Uterus (tissue), 4 donors: Measurements from ENCODE around the gene TXNIP. TPM values are rescaled to one million over a fixed set of nuclear protein-coding genes. Genes with fewer than 3 reads are reported as not detected.
"Not testable (repeated sequence)": the region's sequence is repeated elsewhere in the genome, so short reads cannot be mapped to it uniquely, and the experiment has no call there.

Experiments used
- DNase-seq, 2 donors: peaks; one replicate each; pipeline ENCODE4 v3.0.0-alpha.2; 2019 to 2020
- H3K27ac ChIP-seq, 2 donors: fragments of 200-600 bp; sonication (generic); 1 replicate in 1 of 2; 2 replicates in 1 of 2; pipeline ENCODE4 v1.5.1; 2016 to 2018
- H3K27me3 ChIP-seq, 2 donors: fragments of 200-600 bp; sonication (generic); one replicate each; pipeline ENCODE4 v1.5.1; 2018 to 2019; ENCODE audit warnings: control low read depth in 1 of 2
- H3K36me3 ChIP-seq, 2 donors: fragments of 200-600 bp; sonication (generic); one replicate each; pipeline ENCODE4 v1.5.1; 2019; ENCODE audit warnings: control low read depth in 1 of 2
- H3K4me1 ChIP-seq, 2 donors: fragments of 200-600 bp; sonication (generic); one replicate each; pipeline ENCODE4 v1.5.1; 2018 to 2019; ENCODE audit warnings: control low read depth in 1 of 2
- H3K4me3 ChIP-seq, 2 donors: fragments of 200-600 bp; sonication (generic); 1 replicate in 1 of 2; 2 replicates in 1 of 2; pipeline ENCODE4 v1.5.1; 2018 to 2019; ENCODE audit warnings: mild to moderate bottlenecking in 1 of 2
- H3K9me3 ChIP-seq, 2 donors: fragments of 200-600 bp; sonication (generic); one replicate each; pipeline ENCODE4 v1.5.1; 2019; ENCODE audit warnings: control low read depth in 1 of 2
- POLR2A ChIP-seq, 2 donors: fragments of 450-650 bp; IDR thresholded peaks; one replicate each; pipeline ENCODE4 v1.6.1; 2016; ENCODE audit warnings: antibody characterized with exemption in 2 of 2, mild to moderate bottlenecking in 1 of 2, moderate library complexity in 1 of 2
- intact Hi-C: fragments of 100-400 bp; cut with DNase I; formaldehyde crosslinking; loops from one replicate; pipeline ENCODE4 v1.15.1; 2023; ENCODE audit warnings: low total_unique reads
- total RNA-seq, 4 donors: library from RNA; depleted of rRNA in 3 of 4; stranded (reverse); fragments of >200 nt in 3 of 4; gene quantifications; one replicate each; pipeline versions ENCODE4 v1.1.0 to v1.2.4, GENCODE V29; 2014 to 2023
- TF ChIP-seq, protein P1 (sequence below), 4 experiments: fragments of 200-600 bp in 2 of 4; fragments of 450-650 bp in 2 of 4; sonication (generic) in 2 of 4; IDR thresholded peaks; one replicate each; pipeline ENCODE4 v1.5.1; 2016 to 2019; ENCODE audit warnings: antibody characterized with exemption in 4 of 4, mild to moderate bottlenecking in 2 of 4, moderate library complexity in 1 of 4
- donor health status: DM: yes; HTN: yes; CAD: no.

The TXNIP gene
- total RNA-seq, 4 donors from 2014 or later, result 731 to 1,940 (median 1,478) TPM

DNA sequence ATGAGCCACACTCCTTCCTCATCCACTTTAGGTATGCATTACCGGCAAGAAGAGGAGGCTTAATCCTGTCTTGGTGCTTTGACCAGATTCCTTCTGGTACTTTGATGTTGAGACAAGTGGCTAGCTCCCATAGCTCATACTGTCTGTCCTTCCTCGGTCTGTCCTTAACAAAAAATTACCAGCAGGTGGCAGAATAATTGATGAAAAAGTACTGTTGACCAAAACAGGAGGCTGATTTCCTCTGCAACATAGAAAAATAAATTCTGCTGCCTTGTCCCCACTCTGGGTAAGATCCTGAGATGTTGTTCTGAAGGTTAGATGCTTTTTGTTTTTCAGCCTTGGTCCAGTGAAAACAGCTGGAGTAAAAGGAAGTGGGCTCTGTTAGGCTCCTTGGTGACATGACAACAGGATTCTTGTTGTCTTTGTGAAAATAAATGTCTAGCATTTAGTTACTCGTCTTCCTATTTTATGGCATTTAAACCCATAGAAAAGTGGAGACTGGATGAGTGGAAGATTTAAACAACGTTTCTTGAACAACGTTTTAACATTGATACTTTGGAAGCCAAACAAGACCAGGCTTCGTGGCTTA, 36.3 kb upstream of the TXNIP start:
- no peaks in the 10 kb centered on the region for H3K4me1 ChIP-seq
- H3K27me3 ChIP-seq, result no peaks in the 10 kb centered on the region
- intact Hi-C loops, result no loop called here
- TF ChIP-seq, protein P1, sequence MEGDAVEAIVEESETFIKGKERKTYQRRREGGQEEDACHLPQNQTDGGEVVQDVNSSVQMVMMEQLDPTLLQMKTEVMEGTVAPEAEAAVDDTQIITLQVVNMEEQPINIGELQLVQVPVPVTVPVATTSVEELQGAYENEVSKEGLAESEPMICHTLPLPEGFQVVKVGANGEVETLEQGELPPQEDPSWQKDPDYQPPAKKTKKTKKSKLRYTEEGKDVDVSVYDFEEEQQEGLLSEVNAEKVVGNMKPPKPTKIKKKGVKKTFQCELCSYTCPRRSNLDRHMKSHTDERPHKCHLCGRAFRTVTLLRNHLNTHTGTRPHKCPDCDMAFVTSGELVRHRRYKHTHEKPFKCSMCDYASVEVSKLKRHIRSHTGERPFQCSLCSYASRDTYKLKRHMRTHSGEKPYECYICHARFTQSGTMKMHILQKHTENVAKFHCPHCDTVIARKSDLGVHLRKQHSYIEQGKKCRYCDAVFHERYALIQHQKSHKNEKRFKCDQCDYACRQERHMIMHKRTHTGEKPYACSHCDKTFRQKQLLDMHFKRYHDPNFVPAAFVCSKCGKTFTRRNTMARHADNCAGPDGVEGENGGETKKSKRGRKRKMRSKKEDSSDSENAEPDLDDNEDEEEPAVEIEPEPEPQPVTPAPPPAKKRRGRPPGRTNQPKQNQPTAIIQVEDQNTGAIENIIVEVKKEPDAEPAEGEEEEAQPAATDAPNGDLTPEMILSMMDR (IDR thresholded peaks at IDR 0.05), result peak; percentile 20 to 52 (median 38)
- TF ChIP-seq POLR2A (IDR thresholded peaks at IDR 0.05), result no peak
- no peaks in the 10 kb centered on the region for H3K36me3 ChIP-seq
- no peak overlapping the region for H3K27ac ChIP-seq
- DNase-seq, result no peak
- no peaks in the 10 kb centered on the region for H3K9me3 ChIP-seq
- no peak overlapping the region for H3K4me3 ChIP-seq

DNA sequence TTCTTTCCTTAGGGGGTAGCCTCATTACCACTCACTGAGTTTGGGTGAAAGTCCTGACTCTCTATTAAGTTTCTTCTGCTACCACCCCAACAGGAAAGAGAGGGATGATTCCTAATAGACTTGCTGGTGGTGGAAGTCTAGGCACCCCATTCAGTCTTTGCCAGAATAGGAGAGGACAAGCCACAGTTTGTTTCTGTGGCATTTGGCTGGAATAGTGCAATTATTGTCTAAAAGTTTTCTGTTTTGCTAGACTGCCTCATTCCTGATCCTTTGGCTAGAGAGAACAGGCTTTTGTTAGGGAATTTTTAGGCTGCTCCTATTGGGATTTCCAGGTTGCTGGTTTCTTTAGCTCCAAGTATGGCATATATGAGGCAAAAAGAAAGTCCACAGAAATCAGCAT, 35.1 kb upstream of the TXNIP start:
- no peak overlapping the region for H3K27ac ChIP-seq
- intact Hi-C loops, result no loop called here
- no peak for DNase-seq

DNA sequence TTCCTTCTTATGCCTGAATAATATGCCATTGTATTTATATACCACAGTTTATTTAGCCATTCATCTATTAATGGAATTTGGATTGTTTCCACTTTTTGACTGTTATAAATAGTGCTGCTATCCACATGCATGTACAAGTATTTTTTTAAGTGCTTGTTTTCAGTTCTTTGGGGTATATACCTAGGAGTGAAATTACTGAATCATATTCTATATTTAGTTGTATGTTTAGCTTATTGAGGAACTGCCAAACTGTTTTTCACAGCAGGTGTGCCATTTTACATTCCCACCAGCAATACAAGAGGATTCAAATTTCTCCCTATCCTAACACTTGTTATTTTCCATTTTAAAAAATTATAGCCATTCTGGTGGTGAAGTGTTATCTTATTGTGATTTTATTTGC, 32.7 kb upstream of the TXNIP start:
- intact Hi-C loops, result no loop called here
- no peaks in the 10 kb centered on the region for H3K36me3 ChIP-seq
- no peak for TF ChIP-seq POLR2A (IDR thresholded peaks at IDR 0.05)
- TF ChIP-seq, protein P1 (IDR thresholded peaks at IDR 0.05), result no peak
- H3K4me1 ChIP-seq, result no peaks in the 10 kb centered on the region
- DNase-seq, result no peak
- H3K4me3 ChIP-seq, result no peak overlapping the region
- no peak overlapping the region for H3K27ac ChIP-seq
- H3K9me3 ChIP-seq, result no peaks in the 10 kb centered on the region
- H3K27me3 ChIP-seq, result no peaks in the 10 kb centered on the region

More for the DNA sequence above, 35.1 kb upstream of the TXNIP start:
- no peaks in the 10 kb centered on the region for H3K9me3 ChIP-seq
- no peaks in the 10 kb centered on the region for H3K27me3 ChIP-seq
- H3K36me3 ChIP-seq, result no peaks in the 10 kb centered on the region
- H3K4me3 ChIP-seq, result no peak overlapping the region
- TF ChIP-seq, protein P1 (IDR thresholded peaks at IDR 0.05), result no peak
- TF ChIP-seq POLR2A (IDR thresholded peaks at IDR 0.05), result no peak
- H3K4me1 ChIP-seq, result no peaks in the 10 kb centered on the region

DNA sequence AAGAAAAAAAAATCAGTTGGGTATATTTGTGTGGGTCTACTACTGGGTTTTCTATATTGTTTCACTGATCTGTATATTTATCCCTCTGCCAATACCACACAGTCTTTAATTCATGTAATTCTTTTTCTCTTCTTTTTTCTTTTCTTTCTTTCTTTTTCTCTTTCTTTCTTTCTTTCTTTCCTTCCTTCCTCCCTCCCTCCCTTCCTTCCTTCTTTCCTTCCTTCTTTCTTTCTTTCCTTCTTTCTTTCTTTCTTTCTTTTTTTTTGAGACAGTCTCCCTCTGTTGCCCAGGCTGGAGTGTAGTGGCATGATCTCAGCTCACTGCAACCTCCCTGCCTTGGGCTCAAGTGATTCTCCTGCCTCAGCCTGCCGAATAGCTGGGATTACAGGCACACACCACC, 30.3 kb upstream of the TXNIP start:
- H3K27ac ChIP-seq, H3K27me3 ChIP-seq, intact Hi-C loops, H3K4me1 ChIP-seq, DNase-seq, H3K4me3 ChIP-seq, H3K9me3 ChIP-seq, H3K36me3 ChIP-seq: not testable (repeated sequence)

DNA sequence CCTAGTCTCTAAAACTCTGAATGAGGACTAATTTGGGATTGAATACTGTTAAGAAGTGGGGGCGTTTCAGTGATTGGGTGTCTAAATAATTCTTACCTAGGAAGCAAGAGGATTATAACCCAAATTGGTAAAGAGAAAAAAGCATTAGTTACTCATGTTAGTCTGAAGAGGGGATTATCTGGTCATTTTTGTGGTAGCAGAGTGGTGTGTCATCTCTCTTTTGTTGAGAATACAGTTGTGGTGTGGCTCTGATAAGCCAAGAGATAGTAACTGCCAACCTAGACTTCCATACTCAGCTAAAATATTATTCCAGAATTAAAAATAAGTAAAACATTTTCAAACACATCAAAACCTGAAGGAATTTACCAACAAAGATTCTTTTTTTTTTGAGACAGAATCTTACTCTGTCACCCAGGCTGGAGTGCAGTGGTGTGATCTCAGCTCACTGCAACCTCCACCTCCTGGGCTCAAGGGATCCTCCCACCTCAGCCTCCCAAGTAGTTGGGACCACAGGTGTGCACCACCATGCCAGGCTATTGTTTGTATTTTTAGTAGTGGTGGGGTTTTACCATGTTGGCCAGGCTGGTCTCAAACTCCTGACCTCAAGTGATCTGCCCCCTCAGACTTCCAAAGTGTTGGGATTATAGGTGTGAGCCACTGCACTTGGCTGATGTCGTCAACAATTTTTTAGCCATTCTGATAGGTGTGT, 29.6 kb upstream of the TXNIP start:
- DNase-seq, H3K27ac ChIP-seq, H3K27me3 ChIP-seq, H3K36me3 ChIP-seq, H3K4me3 ChIP-seq, H3K9me3 ChIP-seq, intact Hi-C loops, H3K4me1 ChIP-seq: not testable (repeated sequence)

DNA sequence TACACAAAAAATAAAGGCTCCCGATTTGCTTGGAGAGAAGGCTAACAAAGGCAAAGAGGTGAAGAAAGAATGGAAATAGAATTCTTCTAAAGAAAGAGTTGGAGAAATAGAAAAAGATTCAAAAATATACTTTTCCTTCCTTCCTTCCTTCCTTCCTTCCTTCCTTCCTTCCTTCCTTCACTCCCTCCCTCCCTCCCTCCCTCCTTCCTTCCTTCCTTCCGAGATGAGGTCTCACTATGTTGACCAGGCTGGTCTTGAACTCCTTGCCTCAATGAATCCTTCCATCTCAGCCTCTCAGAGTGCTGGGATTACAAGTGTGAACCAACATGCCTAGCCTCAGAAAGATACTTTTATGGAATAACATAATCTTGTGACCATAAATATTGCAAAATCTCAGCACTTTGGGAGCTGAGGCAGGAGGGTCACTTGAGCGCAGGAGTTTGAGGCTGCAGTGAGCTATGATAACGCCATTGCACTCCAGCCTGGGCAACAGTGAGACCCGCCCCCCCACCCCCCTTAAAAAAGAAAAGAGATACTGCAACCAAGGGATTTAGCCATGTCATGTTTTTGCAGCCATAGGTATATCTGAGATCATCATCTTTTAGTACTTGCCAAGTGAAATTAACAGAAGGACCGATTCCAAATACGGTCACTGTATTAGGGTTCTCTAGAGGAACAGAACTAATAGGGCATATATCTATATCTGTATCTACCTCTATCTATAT, 26.2 kb upstream of the TXNIP start:
- TF ChIP-seq, protein P1 (IDR thresholded peaks at IDR 0.05), result no peak
- no peak for TF ChIP-seq POLR2A (IDR thresholded peaks at IDR 0.05)
- intact Hi-C loops, result no loop called here
- Histone ChIP-seq H3K4me3 (no peak overlapping the region), H3K9me3 (no peaks in the 10 kb centered on the region), H3K27me3 (no peaks in the 10 kb centered on the region), H3K27ac (no peak overlapping the region), H3K4me1 (no peaks in the 10 kb centered on the region), H3K36me3 (no peaks in the 10 kb centered on the region)
- DNase-seq, result no peak
